Measurements from ENCODE around the gene ONECUT3.
"Not testable (repeated sequence)": the region's sequence is repeated elsewhere in the genome, so short reads cannot be mapped to it uniquely, and the experiment has no call there.

The ONECUT3 gene

GRCh38 chr19:1770866-1771576 lies 17.7 kb downstream of the ONECUT3 start:
- DNase-seq: no peak

GRCh38 chr19:1773184-1773583 lies 19.9 kb downstream of the ONECUT3 start:
- DNase-seq: no peak

- no peak for DNase-seq
Measured at GRCh38 chr19:1774989-1775772, 21.9 kb downstream of the ONECUT3 start.

- no peak for DNase-seq
Measured at GRCh38 chr19:1775951-1776605, 22.8 kb downstream of the ONECUT3 start.

- DNase-seq: no peak
Measured at GRCh38 chr19:1776606-1777147, 23.4 kb downstream of the ONECUT3 start.

- no peak for DNase-seq
Measured at GRCh38 chr19:1777149-1777548, 23.8 kb downstream of the ONECUT3 start.

GRCh38 chr19:1779574-1779973 lies 26.3 kb downstream of the ONECUT3 start:
- no peak for DNase-seq

GRCh38 chr19:1780272-1780958 lies 27.1 kb downstream of the ONECUT3 start:
- no peak for DNase-seq

GRCh38 chr19:1782521-1782920 lies 29.2 kb downstream of the ONECUT3 start:
- no peak for DNase-seq

- DNase-seq: no peak
Measured at GRCh38 chr19:1783354-1783753, 30.0 kb downstream of the ONECUT3 start.

- DNase-seq: no peak
Measured at GRCh38 chr19:1783874-1784273, 30.6 kb downstream of the ONECUT3 start.

- no peak for DNase-seq
Measured at GRCh38 chr19:1785310-1785709, 32.0 kb downstream of the ONECUT3 start.

- DNase-seq: no peak
Measured at GRCh38 chr19:1786668-1787067, 33.4 kb downstream of the ONECUT3 start.

GRCh38 chr19:1787116-1787515 lies 33.8 kb downstream of the ONECUT3 start:
- DNase-seq: no peak

- no peak for DNase-seq
Measured at GRCh38 chr19:1789261-1790041, 36.1 kb downstream of the ONECUT3 start.

- DNase-seq: no peak
Measured at GRCh38 chr19:1790054-1790792, 36.9 kb downstream of the ONECUT3 start.

GRCh38 chr19:1791879-1792278 lies 38.6 kb downstream of the ONECUT3 start:
- no peak for DNase-seq

GRCh38 chr19:1794424-1795172 lies 41.3 kb downstream of the ONECUT3 start:
- DNase-seq: no peak

- no peak for DNase-seq
Measured at GRCh38 chr19:1796395-1797142, 43.3 kb downstream of the ONECUT3 start.

- not testable (repeated sequence) for DNase-seq
Measured at GRCh38 chr19:1797313-1797712, 44.0 kb downstream of the ONECUT3 start.

All from right hindlimb (tissue), 1 donor.